DND-41 (cell line): ENCODE results near the gene SMIM21.

Source experiments
- EZH2 ChIP-seq: IDR thresholded peaks from 3 replicates; pipeline ENCODE4 v1.6.1; 2012; ENCODE audit warnings: borderline replicate concordance, low read depth, mild to moderate bottlenecking, moderate library complexity, low read length, inconsistent platforms; ENCODE audit not compliant: severe bottlenecking
- TF ChIP-seq, protein P1 (sequence below): IDR thresholded peaks from 2 replicates; pipeline ENCODE4 v1.5.1; 2012; ENCODE audit warnings: borderline replicate concordance, low read length, moderate library complexity, mild to moderate bottlenecking; ENCODE audit not compliant: poor library complexity, severe bottlenecking; ENCODE audit errors: extremely low read depth

DNA sequence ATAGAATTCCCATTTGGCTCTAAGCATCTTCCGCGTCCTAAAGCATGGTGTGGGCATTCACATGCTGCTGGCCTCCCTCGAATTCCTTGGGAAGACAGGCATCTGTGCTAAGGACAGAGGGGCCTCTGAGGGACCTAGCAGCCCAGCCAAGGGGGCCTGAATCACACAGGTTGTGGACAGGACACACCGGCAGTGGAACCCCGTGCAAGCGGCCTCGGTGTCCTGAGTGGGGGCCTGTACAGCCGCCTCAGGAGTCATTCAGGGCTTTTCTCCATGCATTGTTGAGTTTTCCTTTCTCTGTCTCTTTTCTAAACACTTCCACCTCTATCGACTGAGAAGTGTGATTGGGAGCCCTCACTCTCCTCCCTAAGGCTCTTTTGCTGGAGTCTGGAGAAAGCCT, 44.3 kb upstream of the SMIM21 start:
- TF ChIP-seq, protein P1, sequence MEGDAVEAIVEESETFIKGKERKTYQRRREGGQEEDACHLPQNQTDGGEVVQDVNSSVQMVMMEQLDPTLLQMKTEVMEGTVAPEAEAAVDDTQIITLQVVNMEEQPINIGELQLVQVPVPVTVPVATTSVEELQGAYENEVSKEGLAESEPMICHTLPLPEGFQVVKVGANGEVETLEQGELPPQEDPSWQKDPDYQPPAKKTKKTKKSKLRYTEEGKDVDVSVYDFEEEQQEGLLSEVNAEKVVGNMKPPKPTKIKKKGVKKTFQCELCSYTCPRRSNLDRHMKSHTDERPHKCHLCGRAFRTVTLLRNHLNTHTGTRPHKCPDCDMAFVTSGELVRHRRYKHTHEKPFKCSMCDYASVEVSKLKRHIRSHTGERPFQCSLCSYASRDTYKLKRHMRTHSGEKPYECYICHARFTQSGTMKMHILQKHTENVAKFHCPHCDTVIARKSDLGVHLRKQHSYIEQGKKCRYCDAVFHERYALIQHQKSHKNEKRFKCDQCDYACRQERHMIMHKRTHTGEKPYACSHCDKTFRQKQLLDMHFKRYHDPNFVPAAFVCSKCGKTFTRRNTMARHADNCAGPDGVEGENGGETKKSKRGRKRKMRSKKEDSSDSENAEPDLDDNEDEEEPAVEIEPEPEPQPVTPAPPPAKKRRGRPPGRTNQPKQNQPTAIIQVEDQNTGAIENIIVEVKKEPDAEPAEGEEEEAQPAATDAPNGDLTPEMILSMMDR = no peak
- TF ChIP-seq EZH2 = no peak
